IMR-90 (cell line): Measurements from ENCODE around the gene DIP2C.

ENCODE experiments used
- CEBPB ChIP-seq: IDR thresholded peaks from 2 replicates; pipeline ENCODE4 v1.6.1; 2012; ENCODE audit warnings: low read depth, low read length, improper control_type of control experiment
- CTCF ChIP-seq: conservative IDR thresholded peaks from 2 replicates; pipeline ENCODE4 v1.5.1; 2012; ENCODE audit warnings: mild to moderate bottlenecking, low read depth, low read length, improper control_type of control experiment
- MAFK ChIP-seq: IDR thresholded peaks from 2 replicates; pipeline ENCODE4 v1.6.1; 2012; ENCODE audit warnings: low read depth, low read length, improper control_type of control experiment
- POLR2A ChIP-seq: IDR thresholded peaks from 2 replicates; pipeline ENCODE4 v1.6.1; 2012; ENCODE audit warnings: mild to moderate bottlenecking, low read depth, low read length
- RFX5 ChIP-seq: IDR thresholded peaks from 2 replicates; pipeline ENCODE4 v1.8.0; 2012; ENCODE audit warnings: low read depth, mild to moderate bottlenecking, low read length, moderate library complexity
- TF ChIP-seq, protein P1 (sequence below): fragments of 150-350 bp; IDR thresholded peaks from 2 replicates; pipeline ENCODE4 v1.6.1; 2017; ENCODE audit warnings: mild to moderate bottlenecking, antibody characterized with exemption, low read length, low read depth

- no peak for TF ChIP-seq RFX5
- no peak for TF ChIP-seq CTCF
- TF ChIP-seq MAFK: no peak
- TF ChIP-seq POLR2A: no peak
- TF ChIP-seq, protein P1, sequence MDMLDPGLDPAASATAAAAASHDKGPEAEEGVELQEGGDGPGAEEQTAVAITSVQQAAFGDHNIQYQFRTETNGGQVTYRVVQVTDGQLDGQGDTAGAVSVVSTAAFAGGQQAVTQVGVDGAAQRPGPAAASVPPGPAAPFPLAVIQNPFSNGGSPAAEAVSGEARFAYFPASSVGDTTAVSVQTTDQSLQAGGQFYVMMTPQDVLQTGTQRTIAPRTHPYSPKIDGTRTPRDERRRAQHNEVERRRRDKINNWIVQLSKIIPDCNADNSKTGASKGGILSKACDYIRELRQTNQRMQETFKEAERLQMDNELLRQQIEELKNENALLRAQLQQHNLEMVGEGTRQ: no peak
- TF ChIP-seq CEBPB: no peak
These were observed 277.4 kb downstream of the DIP2C start for GRCh38 chr10:412109-412508.
